IMR-90 (cell line): Measurements from ENCODE around the gene SORL1. TPM values are rescaled to one million over a fixed set of nuclear protein-coding genes. Genes with fewer than 3 reads are reported as not detected.

Experiments used
- ATAC-seq: fragments of 200-7000 bp; cut with Tn5 transposase; 2 replicates; pipeline ENCODE4 v1.9.1; 2020; ENCODE audit warnings: low read depth, mild to moderate bottlenecking, moderate library complexity
- BruUV-seq: library from RNA; stranded (reverse); fragments of 400-500 nt; replicated peaks from 2 replicates; lab custom pipeline; 2021; lab: Mats Ljungman, UMichigan
- CTCF ChIA-PET: fragments of 300-600 bp; formaldehyde crosslinking; extraction: SDS; loops from one replicate; lab custom pipeline; 2021; ENCODE audit warnings: antibody characterized with exemption; lab: Yijun Ruan, JAX
- POLR2A ChIA-PET: fragments of 300-600 bp; sonication (Branson Sonifier 250); formaldehyde crosslinking; loops from one replicate; lab custom pipeline; 2022; ENCODE audit warnings: antibody characterized with exemption; ENCODE audit not compliant: unreplicated experiment; lab: Charles Lee
- DNase-seq: peaks from one replicate; pipeline ENCODE4 v3.0.0; 2013
- H2AFZ ChIP-seq: replicated peaks from 2 replicates; pipeline ENCODE3; 2013; ENCODE audit warnings: low read length, mild to moderate bottlenecking; ENCODE audit not compliant: poor library complexity
- H2AK5ac ChIP-seq: 2 replicates; pipeline ENCODE4 v1.6.1; 2013; ENCODE audit warnings: low read depth, low read length, inconsistent platforms
- H2AK9ac ChIP-seq: replicated peaks from 2 replicates; pipeline ENCODE3; 2013; ENCODE audit warnings: mild to moderate bottlenecking, low read depth, low read length, moderate library complexity; ENCODE audit not compliant: poor library complexity
- H2BK120ac ChIP-seq: 2 replicates; pipeline ENCODE4 v1.6.1; 2013; ENCODE audit warnings: low read depth, low read length, inconsistent platforms
- H2BK15ac ChIP-seq: 3 replicates; pipeline ENCODE4 v1.6.1; 2013; ENCODE audit warnings: low read depth, low read length, inconsistent platforms
- H2BK20ac ChIP-seq: 2 replicates; pipeline ENCODE4 v1.6.1; 2013; ENCODE audit warnings: low read depth, mild to moderate bottlenecking, inconsistent platforms, low read length, moderate library complexity
- H2BK5ac ChIP-seq: 2 replicates; pipeline ENCODE4 v1.6.1; 2013; ENCODE audit warnings: mild to moderate bottlenecking, low read depth, low read length, inconsistent platforms; ENCODE audit not compliant: poor library complexity, severe bottlenecking
- H3K14ac ChIP-seq: replicated peaks from 2 replicates; pipeline ENCODE4 v1.6.1; 2013; ENCODE audit warnings: low read depth, low read length, inconsistent platforms
- H3K18ac ChIP-seq: 2 replicates; pipeline ENCODE4 v1.6.1; 2013; ENCODE audit warnings: low read depth, low read length, control low read depth
- H3K23ac ChIP-seq: 2 replicates; pipeline ENCODE4 v1.6.1; 2013; ENCODE audit warnings: low read depth, low read length, inconsistent platforms
- H3K27ac ChIP-seq: 2 replicates; pipeline ENCODE4 v1.5.1; 2013; ENCODE audit warnings: mild to moderate bottlenecking, control low read depth, low read length; ENCODE audit not compliant: insufficient read depth
- H3K27me3 ChIP-seq: 2 replicates; pipeline ENCODE4 v1.6.1; 2013; ENCODE audit warnings: low read length; ENCODE audit not compliant: control insufficient read depth, insufficient read depth
- H3K36me3 ChIP-seq: 2 replicates; pipeline ENCODE4 v1.6.1; 2013; ENCODE audit warnings: low read length, mixed read lengths; ENCODE audit not compliant: control insufficient read depth, insufficient read depth
- H3K4ac ChIP-seq: 2 replicates; pipeline ENCODE4 v1.6.1; 2013; ENCODE audit warnings: low read depth, low read length, inconsistent platforms
- H3K4me1 ChIP-seq: 2 replicates; pipeline ENCODE4 v1.6.1; 2013; ENCODE audit warnings: low read length, mixed read lengths; ENCODE audit not compliant: control insufficient read depth, insufficient read depth
- H3K4me2 ChIP-seq: 2 replicates; pipeline ENCODE4 v1.6.1; 2013; ENCODE audit warnings: low read depth, mild to moderate bottlenecking, control low read depth, low read length, moderate library complexity
- H3K4me3 ChIP-seq: 2 replicates; pipeline ENCODE4 v1.5.1; 2013; ENCODE audit warnings: low read depth, mild to moderate bottlenecking, control low read depth, low read length, moderate library complexity; ENCODE audit not compliant: insufficient read depth
- H3K56ac ChIP-seq: 2 replicates; pipeline ENCODE4 v1.6.1; 2013; ENCODE audit warnings: low read length, inconsistent platforms; ENCODE audit not compliant: insufficient read depth; ENCODE audit errors: extremely low read depth
- H3K79me1 ChIP-seq, 2 experiments: 2 replicates each; pipeline ENCODE4 v1.6.1; 2013; ENCODE audit warnings: low read length in 2 of 2, inconsistent platforms in 1 of 2, low read depth in 1 of 2
- H3K9ac ChIP-seq: 2 replicates; pipeline ENCODE4 v1.6.1; 2013; ENCODE audit warnings: low read depth, low read length, control low read depth
- H3K9me1 ChIP-seq: 2 replicates; pipeline ENCODE4 v1.6.1; 2013; ENCODE audit warnings: low read length, inconsistent platforms; ENCODE audit not compliant: insufficient read depth
- H3K9me3 ChIP-seq: 2 replicates; pipeline ENCODE4 v1.6.1; 2013; ENCODE audit warnings: low read length; ENCODE audit not compliant: control insufficient read depth, insufficient read depth
- H4K20me1 ChIP-seq: 2 replicates; pipeline ENCODE4 v1.6.1; 2013; ENCODE audit warnings: low read length, inconsistent platforms; ENCODE audit not compliant: insufficient read depth
- H4K5ac ChIP-seq: 2 replicates; pipeline ENCODE4 v1.6.1; 2013; ENCODE audit warnings: mild to moderate bottlenecking, low read depth, low read length, control low read depth
- H4K8ac ChIP-seq, 2 experiments: 2 replicates each; pipeline ENCODE4 v1.6.1; 2013; ENCODE audit warnings: low read depth in 2 of 2, low read length in 2 of 2, control low read depth in 1 of 2, inconsistent platforms in 1 of 2
- H4K91ac ChIP-seq: 2 replicates; pipeline ENCODE4 v1.6.1; 2013; ENCODE audit warnings: low read depth, low read length, inconsistent platforms; ENCODE audit not compliant: insufficient read depth
- CHD1 ChIP-seq: IDR thresholded peaks from 2 replicates; pipeline ENCODE4 v1.6.1; 2012; ENCODE audit warnings: low read depth, low read length, improper control_type of control experiment
- RAD21 ChIP-seq: IDR thresholded peaks from 2 replicates; pipeline ENCODE4 v1.6.1; 2012; ENCODE audit warnings: low read length, improper control_type of control experiment
- RCOR1 ChIP-seq: IDR thresholded peaks from 2 replicates; pipeline ENCODE4 v1.6.1; 2012; ENCODE audit warnings: mild to moderate bottlenecking, low read length, improper control_type of control experiment; ENCODE audit not compliant: insufficient replicate concordance
- dilution Hi-C: fragments of 300-500 bp; cut with HindIII; formaldehyde crosslinking; loops from one replicate; pipeline ENCODE4 v1.14.3; 2018; ENCODE audit warnings: low sequenced_read_pairs; ENCODE audit not compliant: unreplicated experiment
- in situ Hi-C: fragments of 300-500 bp; cut with MboI; formaldehyde crosslinking; loops from 3 replicates; pipeline ENCODE4 v1.14.3; 2019; ENCODE audit warnings: low sequenced_read_pairs, inconsistent platforms, mixed read lengths
- intact Hi-C: fragments of 100-400 bp; cut with micrococcal nuclease; formaldehyde crosslinking; loops from 2 replicates; pipeline ENCODE4 v1.10.0; 2022
- polyA plus RNA-seq, 3 experiments: library from polyadenylated mRNA; depleted of rRNA; stranded (reverse); fragments of >200 nt; gene quantifications; 2 replicates each; pipeline ENCODE4 v1.2.3, GENCODE V29; 2012; ENCODE audit warnings: low replicate concordance in 1 of 3
- total RNA-seq: library from RNA; depleted of rRNA; stranded (reverse); fragments of >200 nt; gene quantifications from 2 replicates; pipeline ENCODE4 v1.2.3, GENCODE V29; 2012
- TF ChIP-seq, protein P1 (sequence below): fragments of 150-350 bp; IDR thresholded peaks from 2 replicates; pipeline ENCODE4 v1.6.1; 2016; ENCODE audit warnings: low read depth, mild to moderate bottlenecking, low read length, moderate library complexity, borderline replicate concordance
- TF ChIP-seq, protein P2 (sequence below): fragments of 150-350 bp; IDR thresholded peaks from 2 replicates; pipeline ENCODE4 v1.6.1; 2017; ENCODE audit warnings: mild to moderate bottlenecking, antibody characterized with exemption, low read length, low read depth

SORL1 gene
- total and polyA plus RNA-seq, 2 of the 4 experiments (the other 2 are of a cell fraction), result 1.0 to 2.0 TPM

DNA sequence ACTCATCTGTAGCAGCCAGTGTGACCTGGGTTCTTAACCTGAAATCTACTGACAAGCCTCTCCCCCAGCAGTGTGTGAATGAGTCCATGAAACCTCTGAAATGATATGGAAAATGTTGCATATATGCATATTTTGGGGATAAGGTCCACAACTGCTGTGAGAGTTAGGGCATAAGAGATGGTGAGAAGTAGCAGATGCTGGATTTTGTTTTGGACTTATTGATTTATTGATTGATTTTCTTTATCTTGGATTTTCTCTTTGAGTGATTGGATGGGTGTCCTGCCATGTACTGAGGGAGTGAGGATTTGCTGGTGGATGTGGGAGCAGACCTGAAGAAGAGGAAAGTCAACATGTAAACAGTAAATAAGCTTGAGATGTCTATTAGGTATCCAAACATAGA, 212.0 kb downstream of the SORL1 start:
- dilution Hi-C loops, result no loop called here
- Histone ChIP-seq H3K27ac (no peak overlapping the region), H2AFZ (no peak overlapping the region), H2BK120ac (no peak overlapping the region), H3K4me3 (no peak overlapping the region), H3K9ac (no peak overlapping the region), H2BK20ac (no peak overlapping the region), H3K27me3 (no peaks in the 10 kb centered on the region), H3K18ac (no peak overlapping the region), H3K4me2 (no peak overlapping the region), H3K4me1 (peaks cover 12% of the 10 kb centered on the region), H3K56ac (no peak overlapping the region), H3K9me3 (no peaks in the 10 kb centered on the region), H2BK15ac (no peak overlapping the region), H4K91ac (no peak overlapping the region), H2AK9ac (no peak overlapping the region), H3K4ac (no peak overlapping the region), H4K5ac (no peak overlapping the region), H2BK5ac (no peak overlapping the region), H2AK5ac (no peak overlapping the region), H3K79me1 (peaks cover under 1 to 6% of the 10 kb centered on the region in 2 experiments; a peak in 3 of 4 replicates), H3K14ac (no peak overlapping the region), H4K20me1 (no peaks in the 10 kb centered on the region), H3K9me1 (peaks cover 5% of the 10 kb centered on the region), H3K23ac (no peak overlapping the region), H3K36me3 (no peaks in the 10 kb centered on the region), H4K8ac (no peak overlapping the region)
- intact Hi-C loops, result loop anchor here (10.0 kb wide), 1 partner anchor 91 kb away; no protein-coding TSS in a partner anchor
- no TSS peak for BruUV-seq
- POLR2A ChIA-PET, result no interaction called here
- in situ Hi-C loops, result loop anchor here (10.0 kb wide), 1 partner anchor 371 kb away; no protein-coding TSS in a partner anchor
- DNase-seq (no peak), ATAC-seq (no peak)
- TF ChIP-seq, protein P1, sequence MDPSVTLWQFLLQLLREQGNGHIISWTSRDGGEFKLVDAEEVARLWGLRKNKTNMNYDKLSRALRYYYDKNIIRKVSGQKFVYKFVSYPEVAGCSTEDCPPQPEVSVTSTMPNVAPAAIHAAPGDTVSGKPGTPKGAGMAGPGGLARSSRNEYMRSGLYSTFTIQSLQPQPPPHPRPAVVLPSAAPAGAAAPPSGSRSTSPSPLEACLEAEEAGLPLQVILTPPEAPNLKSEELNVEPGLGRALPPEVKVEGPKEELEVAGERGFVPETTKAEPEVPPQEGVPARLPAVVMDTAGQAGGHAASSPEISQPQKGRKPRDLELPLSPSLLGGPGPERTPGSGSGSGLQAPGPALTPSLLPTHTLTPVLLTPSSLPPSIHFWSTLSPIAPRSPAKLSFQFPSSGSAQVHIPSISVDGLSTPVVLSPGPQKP, result no peak
- TF ChIP-seq RCOR1 (no peak), RAD21 (no peak), CHD1 (no peak)
- TF ChIP-seq, protein P2, sequence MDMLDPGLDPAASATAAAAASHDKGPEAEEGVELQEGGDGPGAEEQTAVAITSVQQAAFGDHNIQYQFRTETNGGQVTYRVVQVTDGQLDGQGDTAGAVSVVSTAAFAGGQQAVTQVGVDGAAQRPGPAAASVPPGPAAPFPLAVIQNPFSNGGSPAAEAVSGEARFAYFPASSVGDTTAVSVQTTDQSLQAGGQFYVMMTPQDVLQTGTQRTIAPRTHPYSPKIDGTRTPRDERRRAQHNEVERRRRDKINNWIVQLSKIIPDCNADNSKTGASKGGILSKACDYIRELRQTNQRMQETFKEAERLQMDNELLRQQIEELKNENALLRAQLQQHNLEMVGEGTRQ, result no peak
- CTCF ChIA-PET, result interaction anchor here (0.5 kb wide), 1 partner anchor 295 kb away, joined by 6 read pairs; no protein-coding TSS in a partner anchor
